Gastroesophageal sphincter (tissue), 3 donors: Measurements from ENCODE around the gene C10orf105.

Experiments used
- CTCF ChIP-seq, 4 experiments: fragments of 200-600 bp in 2 of 4; fragments of 450-650 bp in 2 of 4; sonication (generic) in 1 of 4; IDR thresholded peaks; one replicate each; pipeline ENCODE4 v1.5.1; 2017 to 2019; ENCODE audit warnings: antibody characterized with exemption in 4 of 4, mild to moderate bottlenecking in 2 of 4, moderate library complexity in 2 of 4
- EP300 ChIP-seq: sonication (generic); formaldehyde crosslinking; IDR thresholded peaks from one replicate; pipeline ENCODE4 v1.6.1; 2017; ENCODE audit warnings: antibody characterized with exemption, mild to moderate bottlenecking
- POLR2A ChIP-seq, 2 donors: fragments of 450-650 bp; IDR thresholded peaks; one replicate each; pipeline ENCODE4 v1.6.1; 2017; ENCODE audit warnings: antibody characterized with exemption in 2 of 2, mild to moderate bottlenecking in 2 of 2, moderate library complexity in 1 of 2
- POLR2AphosphoS5 ChIP-seq: sonication (generic); formaldehyde crosslinking; IDR thresholded peaks from one replicate; pipeline ENCODE4 v1.6.1; 2017; ENCODE audit warnings: antibody characterized with exemption

- no peak for TF ChIP-seq EP300
- TF ChIP-seq CTCF (IDR thresholded peaks at IDR 0.05): no peak
- no peak for TF ChIP-seq POLR2AphosphoS5
- no peak for TF ChIP-seq POLR2A (IDR thresholded peaks at IDR 0.05)
These were observed 41.3 kb downstream of the C10orf105 start for GRCh38 chr10:71678057-71678805.
